Liver (tissue), 3 donors: ENCODE measurements around the gene DNAJC8.

Source experiments
- GABPA ChIP-seq, 2 donors: IDR thresholded peaks in 1 of 2; conservative IDR thresholded peaks in 1 of 2; 2 replicates each; pipeline ENCODE4 v1.6.1; 2016; ENCODE audit warnings: antibody characterized with exemption in 2 of 2, mild to moderate bottlenecking in 1 of 2, moderate library complexity in 1 of 2
- RAD21 ChIP-seq, 2 donors: IDR thresholded peaks; 2 replicates each; pipeline ENCODE4 v1.6.1; 2016; ENCODE audit warnings: antibody characterized with exemption in 2 of 2, mild to moderate bottlenecking in 2 of 2
- SP1 ChIP-seq: IDR thresholded peaks from 2 replicates; pipeline ENCODE4 v1.6.1; 2018; ENCODE audit warnings: antibody characterized with exemption, mild to moderate bottlenecking
- TF ChIP-seq, protein P1 (sequence below): IDR thresholded peaks from 2 replicates; pipeline ENCODE4 v1.6.1; 2016; ENCODE audit warnings: antibody characterized with exemption
- TF ChIP-seq, protein P2 (sequence below): fragments of 150-350 bp; IDR thresholded peaks from 2 replicates; pipeline ENCODE4 v1.5.1; 2017; ENCODE audit warnings: improper control_type of control experiment, low read depth, low read length; ENCODE audit not compliant: missing input control
- TF ChIP-seq, protein P3 (sequence below): IDR thresholded peaks from 2 replicates; pipeline ENCODE4 v1.6.1; 2016; ENCODE audit warnings: antibody characterized with exemption
- donor health status: healthy.
- donor health status: healthy.

DNA sequence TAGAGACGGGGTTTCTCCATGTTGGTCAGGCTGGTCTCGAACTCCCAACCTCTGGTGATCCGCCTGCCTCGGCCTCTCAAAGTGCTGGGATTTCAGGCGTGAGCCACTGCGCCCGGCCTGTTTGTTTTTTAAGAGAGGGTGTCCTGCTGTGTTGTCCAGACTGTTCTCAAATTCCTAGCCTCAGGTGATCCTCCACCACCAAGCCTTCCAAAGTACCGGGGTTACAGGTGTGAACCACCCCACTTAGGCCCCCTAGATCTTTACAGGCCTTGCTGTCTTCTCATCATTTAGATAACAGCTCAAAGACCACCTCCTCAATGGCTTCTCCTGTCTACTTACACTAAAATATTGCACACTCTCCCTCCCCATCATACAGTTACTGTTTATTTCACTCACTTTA is 32.7 kb upstream of the DNAJC8 start:
- TF ChIP-seq, protein P1, sequence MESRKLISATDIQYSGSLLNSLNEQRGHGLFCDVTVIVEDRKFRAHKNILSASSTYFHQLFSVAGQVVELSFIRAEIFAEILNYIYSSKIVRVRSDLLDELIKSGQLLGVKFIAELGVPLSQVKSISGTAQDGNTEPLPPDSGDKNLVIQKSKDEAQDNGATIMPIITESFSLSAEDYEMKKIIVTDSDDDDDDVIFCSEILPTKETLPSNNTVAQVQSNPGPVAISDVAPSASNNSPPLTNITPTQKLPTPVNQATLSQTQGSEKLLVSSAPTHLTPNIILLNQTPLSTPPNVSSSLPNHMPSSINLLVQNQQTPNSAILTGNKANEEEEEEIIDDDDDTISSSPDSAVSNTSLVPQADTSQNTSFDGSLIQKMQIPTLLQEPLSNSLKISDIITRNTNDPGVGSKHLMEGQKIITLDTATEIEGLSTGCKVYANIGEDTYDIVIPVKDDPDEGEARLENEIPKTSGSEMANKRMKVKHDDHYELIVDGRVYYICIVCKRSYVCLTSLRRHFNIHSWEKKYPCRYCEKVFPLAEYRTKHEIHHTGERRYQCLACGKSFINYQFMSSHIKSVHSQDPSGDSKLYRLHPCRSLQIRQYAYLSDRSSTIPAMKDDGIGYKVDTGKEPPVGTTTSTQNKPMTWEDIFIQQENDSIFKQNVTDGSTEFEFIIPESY: no peak
- no peak for TF ChIP-seq RAD21 (IDR thresholded peaks at IDR 0.05)
- TF ChIP-seq, protein P2, sequence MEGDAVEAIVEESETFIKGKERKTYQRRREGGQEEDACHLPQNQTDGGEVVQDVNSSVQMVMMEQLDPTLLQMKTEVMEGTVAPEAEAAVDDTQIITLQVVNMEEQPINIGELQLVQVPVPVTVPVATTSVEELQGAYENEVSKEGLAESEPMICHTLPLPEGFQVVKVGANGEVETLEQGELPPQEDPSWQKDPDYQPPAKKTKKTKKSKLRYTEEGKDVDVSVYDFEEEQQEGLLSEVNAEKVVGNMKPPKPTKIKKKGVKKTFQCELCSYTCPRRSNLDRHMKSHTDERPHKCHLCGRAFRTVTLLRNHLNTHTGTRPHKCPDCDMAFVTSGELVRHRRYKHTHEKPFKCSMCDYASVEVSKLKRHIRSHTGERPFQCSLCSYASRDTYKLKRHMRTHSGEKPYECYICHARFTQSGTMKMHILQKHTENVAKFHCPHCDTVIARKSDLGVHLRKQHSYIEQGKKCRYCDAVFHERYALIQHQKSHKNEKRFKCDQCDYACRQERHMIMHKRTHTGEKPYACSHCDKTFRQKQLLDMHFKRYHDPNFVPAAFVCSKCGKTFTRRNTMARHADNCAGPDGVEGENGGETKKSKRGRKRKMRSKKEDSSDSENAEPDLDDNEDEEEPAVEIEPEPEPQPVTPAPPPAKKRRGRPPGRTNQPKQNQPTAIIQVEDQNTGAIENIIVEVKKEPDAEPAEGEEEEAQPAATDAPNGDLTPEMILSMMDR: no peak
- no peak for TF ChIP-seq GABPA (IDR thresholded peaks at IDR 0.05 in 1 of 2, conservative IDR thresholded peaks at IDR 0.05 in 1 of 2)
- TF ChIP-seq, protein P3, sequence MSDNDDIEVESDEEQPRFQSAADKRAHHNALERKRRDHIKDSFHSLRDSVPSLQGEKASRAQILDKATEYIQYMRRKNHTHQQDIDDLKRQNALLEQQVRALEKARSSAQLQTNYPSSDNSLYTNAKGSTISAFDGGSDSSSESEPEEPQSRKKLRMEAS: no peak
- no peak for TF ChIP-seq SP1
